NB4 (cell line): ENCODE data around the gene TLE3.

ENCODE experiments used
- MYC ChIP-seq: IDR thresholded peaks from 2 replicates; pipeline ENCODE4 v1.6.1; 2011; ENCODE audit warnings: low read depth, low read length
- POLR2A ChIP-seq: IDR thresholded peaks from 2 replicates; pipeline ENCODE4 v1.6.1; 2011; ENCODE audit warnings: mild to moderate bottlenecking; ENCODE audit not compliant: insufficient read length; ENCODE audit errors: extremely low read depth
- TF ChIP-seq, protein P1 (sequence below): IDR thresholded peaks from 2 replicates; pipeline ENCODE4 v1.6.1; 2011; ENCODE audit warnings: low read depth, low read length
- TF ChIP-seq, protein P2 (sequence below): IDR thresholded peaks from one replicate; pipeline ENCODE4 v1.5.1; 2012; ENCODE audit warnings: low read depth, low read length

DNA sequence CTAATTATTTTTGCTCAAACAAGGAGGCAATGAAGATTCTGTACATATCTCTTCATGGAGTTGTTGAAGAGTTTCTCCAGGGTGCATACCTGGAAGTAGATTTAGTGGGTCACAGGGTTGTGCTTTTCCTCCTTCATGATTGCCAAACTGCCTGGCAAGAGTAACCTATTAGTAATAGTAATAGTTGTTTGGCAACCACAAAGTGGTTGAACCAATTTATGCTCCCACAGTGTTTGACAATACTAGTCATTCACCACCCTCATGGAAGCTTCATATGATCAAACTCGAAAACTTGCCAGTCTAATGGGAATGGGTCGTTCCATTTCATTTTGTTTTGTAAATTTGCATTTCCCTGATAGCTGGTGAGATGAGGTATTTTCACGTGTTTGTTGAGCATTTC, 57.8 kb downstream of the TLE3 start:
- TF ChIP-seq, protein P1, sequence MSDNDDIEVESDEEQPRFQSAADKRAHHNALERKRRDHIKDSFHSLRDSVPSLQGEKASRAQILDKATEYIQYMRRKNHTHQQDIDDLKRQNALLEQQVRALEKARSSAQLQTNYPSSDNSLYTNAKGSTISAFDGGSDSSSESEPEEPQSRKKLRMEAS = no peak
- TF ChIP-seq, protein P2, sequence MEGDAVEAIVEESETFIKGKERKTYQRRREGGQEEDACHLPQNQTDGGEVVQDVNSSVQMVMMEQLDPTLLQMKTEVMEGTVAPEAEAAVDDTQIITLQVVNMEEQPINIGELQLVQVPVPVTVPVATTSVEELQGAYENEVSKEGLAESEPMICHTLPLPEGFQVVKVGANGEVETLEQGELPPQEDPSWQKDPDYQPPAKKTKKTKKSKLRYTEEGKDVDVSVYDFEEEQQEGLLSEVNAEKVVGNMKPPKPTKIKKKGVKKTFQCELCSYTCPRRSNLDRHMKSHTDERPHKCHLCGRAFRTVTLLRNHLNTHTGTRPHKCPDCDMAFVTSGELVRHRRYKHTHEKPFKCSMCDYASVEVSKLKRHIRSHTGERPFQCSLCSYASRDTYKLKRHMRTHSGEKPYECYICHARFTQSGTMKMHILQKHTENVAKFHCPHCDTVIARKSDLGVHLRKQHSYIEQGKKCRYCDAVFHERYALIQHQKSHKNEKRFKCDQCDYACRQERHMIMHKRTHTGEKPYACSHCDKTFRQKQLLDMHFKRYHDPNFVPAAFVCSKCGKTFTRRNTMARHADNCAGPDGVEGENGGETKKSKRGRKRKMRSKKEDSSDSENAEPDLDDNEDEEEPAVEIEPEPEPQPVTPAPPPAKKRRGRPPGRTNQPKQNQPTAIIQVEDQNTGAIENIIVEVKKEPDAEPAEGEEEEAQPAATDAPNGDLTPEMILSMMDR = no peak
- TF ChIP-seq POLR2A (no peak), MYC (no peak)
